Brain pericyte (primary cell): ENCODE data around the gene SH3PXD2A.

Experiments
- DNase-seq: peaks from one replicate; pipeline ENCODE4 v3.0.0-alpha.2; 2012; ENCODE audit warnings: low read depth, low spot score

SH3PXD2A gene

GRCh38 chr10:103563231-103564115, 291.9 kb downstream of the SH3PXD2A start:
- DNase-seq = no peak

- DNase-seq = no peak
Observed at GRCh38 chr10:103562383-103562782, 293.0 kb downstream of the SH3PXD2A start.

GRCh38 chr10:103560886-103561285, 294.5 kb downstream of the SH3PXD2A start:
- no peak for DNase-seq

- DNase-seq = no peak
Observed at GRCh38 chr10:103559776-103560175, 295.6 kb downstream of the SH3PXD2A start.

GRCh38 chr10:103558911-103559310, 296.5 kb downstream of the SH3PXD2A start:
- no peak for DNase-seq

GRCh38 chr10:103557455-103557854, 297.9 kb downstream of the SH3PXD2A start:
- DNase-seq = no peak

GRCh38 chr10:103556383-103557007, 298.9 kb downstream of the SH3PXD2A start:
- no peak for DNase-seq

- DNase-seq = no peak
Observed at GRCh38 chr10:103555712-103556111, 299.7 kb downstream of the SH3PXD2A start.

- no peak for DNase-seq
Observed at GRCh38 chr10:103555325-103555649, 300.1 kb downstream of the SH3PXD2A start.

GRCh38 chr10:103554488-103555324, 300.7 kb downstream of the SH3PXD2A start:
- DNase-seq = no peak

GRCh38 chr10:103553743-103554487, 301.5 kb downstream of the SH3PXD2A start:
- DNase-seq = no peak

GRCh38 chr10:103552856-103553742, 302.3 kb downstream of the SH3PXD2A start:
- no peak for DNase-seq

GRCh38 chr10:103551619-103552602, 303.5 kb downstream of the SH3PXD2A start:
- DNase-seq = no peak

GRCh38 chr10:103550229-103550628, 305.1 kb downstream of the SH3PXD2A start:
- DNase-seq = no peak

- no peak for DNase-seq
Observed at GRCh38 chr10:103549349-103549685, 306.1 kb downstream of the SH3PXD2A start.

- DNase-seq = no peak
Observed at GRCh38 chr10:103548581-103549348, 306.6 kb downstream of the SH3PXD2A start.

- DNase-seq = no peak
Observed at GRCh38 chr10:103548006-103548405, 307.4 kb downstream of the SH3PXD2A start.

- DNase-seq = no peak
Observed at GRCh38 chr10:103547391-103547946, 307.9 kb downstream of the SH3PXD2A start.
